Upper lobe of left lung (tissue), 6 donors: ENCODE measurements around the gene ADH5. TPM values are rescaled to one million over a fixed set of nuclear protein-coding genes. Genes with fewer than 3 reads are reported as not detected.

Experiments
- ATAC-seq, 2 donors: fragments of 200-7000 bp; cut with Tn5 transposase; one replicate each; pipeline ENCODE4 v1.9.1; 2022; ENCODE audit warnings: mild to moderate bottlenecking in 2 of 2, moderate library complexity in 2 of 2; ENCODE audit not compliant: low FRiP score in 2 of 2
- DNase-seq, 2 donors: peaks; one replicate each; pipeline ENCODE4 v3.0.0-alpha.2; 2019 to 2020
- H3K27ac ChIP-seq, 4 donors: fragments of 200-600 bp; sonication (generic); one replicate each; pipeline ENCODE4 v1.5.1; 2016 to 2019
- H3K27me3 ChIP-seq, 4 donors: fragments of 200-600 bp; sonication (generic); one replicate each; pipeline ENCODE4 v1.5.1; 2017 to 2019
- H3K36me3 ChIP-seq, 4 donors: fragments of 200-600 bp; sonication (generic); one replicate each; pipeline ENCODE4 v1.5.1; 2016 to 2019
- H3K4me1 ChIP-seq, 4 donors: fragments of 200-600 bp; sonication (generic); one replicate each; pipeline ENCODE4 v1.5.1; 2018 to 2019
- H3K4me3 ChIP-seq, 4 donors: fragments of 200-600 bp; sonication (generic); one replicate each; pipeline ENCODE4 v1.5.1; 2017 to 2019; ENCODE audit warnings: mild to moderate bottlenecking in 2 of 4, moderate library complexity in 1 of 4
- H3K9me3 ChIP-seq, 4 donors: fragments of 200-600 bp; sonication (generic); one replicate each; pipeline ENCODE4 v1.5.1; 2018 to 2019
- CTCF ChIP-seq, 6 experiments: fragments of 450-650 bp in 4 of 6; fragments of 200-600 bp in 2 of 6; sonication (generic) in 2 of 6; IDR thresholded peaks; one replicate each; pipeline ENCODE4 v1.5.1; 2016 to 2019; ENCODE audit warnings: antibody characterized with exemption in 6 of 6
- EP300 ChIP-seq, 4 donors: sonication (generic); formaldehyde crosslinking; IDR thresholded peaks; one replicate each; pipeline ENCODE4 v1.5.1; 2017; ENCODE audit warnings: antibody characterized with exemption in 4 of 4, control low read depth in 2 of 4
- POLR2A ChIP-seq, 4 donors: fragments of 450-650 bp; IDR thresholded peaks; one replicate each; pipeline ENCODE4 v1.5.1; 2016 to 2017; ENCODE audit warnings: antibody characterized with exemption in 4 of 4, mild to moderate bottlenecking in 2 of 4
- POLR2AphosphoS5 ChIP-seq, 2 donors: sonication (generic); formaldehyde crosslinking; IDR thresholded peaks; one replicate each; pipeline ENCODE4 v1.5.1; 2017; ENCODE audit warnings: antibody characterized with exemption in 2 of 2
- WGBS, 2 donors: methylation state at CpG; one replicate each; pipeline ENCODE4 v1.1.5; 2017 to 2018; 5-methylcytosine and 5-hydroxymethylcytosine counted together
- total RNA-seq, 6 donors: library from RNA; depleted of rRNA in 4 of 6; stranded (reverse); fragments of >200 nt in 4 of 6; gene quantifications; one replicate each; pipeline versions ENCODE4 v1.1.0 to v1.2.1, GENCODE V29; 2016 to 2021
- donor health status: DM: no; HTN: no; CAD: no; lungs with moderate emphysema.
- donor health status: DM: no; HTN: yes; CAD: no; lungs with severe emphysema.

ADH5 gene
- total RNA-seq, 6 donors from 2014 or later, result 46.1 to 188 (median 97.6) TPM

- TF ChIP-seq CTCF (IDR thresholded peaks at IDR 0.05), result no peak
- TF ChIP-seq EP300 (IDR thresholded peaks at IDR 0.05), result no peak
- TF ChIP-seq POLR2AphosphoS5 (IDR thresholded peaks at IDR 0.05), result no peak
- no peak for TF ChIP-seq POLR2A (IDR thresholded peaks at IDR 0.05)
- Histone ChIP-seq H3K27ac (no peak overlapping the region), H3K9me3 (no peaks in the 10 kb centered on the region), H3K36me3 (peaks cover 29 to 96% (median 75%) of the 10 kb centered on the region in 4 donors), H3K27me3 (no peaks in the 10 kb centered on the region), H3K4me3 (no peak overlapping the region), H3K4me1 (peaks cover 0 to 6% (median 5%) of the 10 kb centered on the region in 4 donors)
- ATAC-seq, result no peak
- no peak for DNase-seq
- 73 to 88% methylated on average over 5 of the region's 5 CpGs for whole genome bisulfite sequencing, 2 donors
These were observed 9.5 kb downstream of the ADH5 start for GRCh38 chr4:99078931-99079624.

- WGBS, 2 donors, result 93 to 95% methylated on average over 5 of the region's 5 CpGs
- H3K9me3 ChIP-seq, result no peaks in the 10 kb centered on the region
- H3K27me3 ChIP-seq, result no peaks in the 10 kb centered on the region
- peaks cover 0 to 6% (median 5%) of the 10 kb centered on the region in 4 donors for H3K4me1 ChIP-seq
- H3K27ac ChIP-seq, result no peak overlapping the region
- no peak for ATAC-seq
- TF ChIP-seq CTCF (IDR thresholded peaks at IDR 0.05) (no peak), EP300 (IDR thresholded peaks at IDR 0.05) (no peak), POLR2A (IDR thresholded peaks at IDR 0.05) (no peak), POLR2AphosphoS5 (IDR thresholded peaks at IDR 0.05) (no peak)
- H3K36me3 ChIP-seq, result peaks cover 37 to 96% (median 77%) of the 10 kb centered on the region in 4 donors
- no peak for DNase-seq
- H3K4me3 ChIP-seq, result no peak overlapping the region
These were observed 10.3 kb downstream of the ADH5 start for GRCh38 chr4:99078336-99078735.

- ATAC-seq (no peak), DNase-seq (no peak)
- no peak overlapping the region for H3K4me3 ChIP-seq
- H3K27ac ChIP-seq, result no peak overlapping the region
- WGBS, 2 donors, result 91 to 93% methylated on average over 4 of the region's 4 CpGs
- no peaks in the 10 kb centered on the region for H3K9me3 ChIP-seq
- H3K27me3 ChIP-seq, result no peaks in the 10 kb centered on the region
- H3K4me1 ChIP-seq, result no peaks in the 10 kb centered on the region
- peaks cover 31 to 98% (median 80%) of the 10 kb centered on the region in 4 donors for H3K36me3 ChIP-seq
- TF ChIP-seq CTCF (IDR thresholded peaks at IDR 0.05) (no peak), POLR2AphosphoS5 (IDR thresholded peaks at IDR 0.05) (no peak), POLR2A (IDR thresholded peaks at IDR 0.05) (no peak), EP300 (IDR thresholded peaks at IDR 0.05) (no peak)
These were observed 11.4 kb downstream of the ADH5 start for GRCh38 chr4:99077177-99077576.

GRCh38 chr4:99076292-99076976, 12.2 kb downstream of the ADH5 start:
- H3K27me3 ChIP-seq, result no peaks in the 10 kb centered on the region
- no peaks in the 10 kb centered on the region for H3K4me1 ChIP-seq
- H3K9me3 ChIP-seq, result no peaks in the 10 kb centered on the region
- no peak overlapping the region for H3K4me3 ChIP-seq
- DNase-seq (no peak), ATAC-seq (no peak)
- TF ChIP-seq EP300 (IDR thresholded peaks at IDR 0.05), result no peak
- TF ChIP-seq POLR2A (IDR thresholded peaks at IDR 0.05), result no peak
- TF ChIP-seq POLR2AphosphoS5 (IDR thresholded peaks at IDR 0.05), result no peak
- no peak for TF ChIP-seq CTCF (IDR thresholded peaks at IDR 0.05)
- no peak overlapping the region for H3K27ac ChIP-seq
- 92 to 97% methylated on average over 5 of the region's 5 CpGs for WGBS, 2 donors
- peaks cover 26 to 98% (median 81%) of the 10 kb centered on the region in 4 donors for H3K36me3 ChIP-seq
